Muscle layer of duodenum (tissue), 2 donors: Measurements from ENCODE around the gene CCDC112.
"Not testable (repeated sequence)": the region's sequence is repeated elsewhere in the genome, so short reads cannot be mapped to it uniquely, and the experiment has no call there.

Experiments used
- H3K27ac ChIP-seq: one replicate; pipeline ENCODE4 v1.7.0; 2013; ENCODE audit warnings: mild to moderate bottlenecking, low read length
- H3K27me3 ChIP-seq: one replicate; pipeline ENCODE4 v1.7.0; 2013; ENCODE audit warnings: low read depth, mild to moderate bottlenecking, control low read depth, low read length
- H3K36me3 ChIP-seq, 2 donors: one replicate each; pipeline ENCODE4 v1.7.0; 2013; ENCODE audit warnings: low read length in 2 of 2, control low read depth in 1 of 2, mild to moderate bottlenecking in 1 of 2; ENCODE audit not compliant: insufficient read depth in 2 of 2, control insufficient read depth in 1 of 2
- H3K4me1 ChIP-seq, 2 donors: one replicate each; pipeline ENCODE4 v1.7.0; 2013; ENCODE audit warnings: low read length in 2 of 2, mild to moderate bottlenecking in 2 of 2, control low read depth in 1 of 2, moderate library complexity in 1 of 2; ENCODE audit not compliant: insufficient read depth in 2 of 2, control insufficient read depth in 1 of 2
- H3K4me3 ChIP-seq, 2 donors: one replicate each; pipeline ENCODE4 v1.7.0; 2013; ENCODE audit warnings: low read length in 2 of 2, low read depth in 1 of 2, mild to moderate bottlenecking in 1 of 2
- H3K9me3 ChIP-seq, 2 donors: one replicate each; pipeline ENCODE4 v1.7.0; 2013; ENCODE audit warnings: low read length in 2 of 2, control low read depth in 1 of 2, mild to moderate bottlenecking in 1 of 2; ENCODE audit not compliant: control insufficient read depth in 1 of 2
- donor health status: healthy.

The CCDC112 gene

GRCh38 chr5:115260248-115260647, 36.2 kb downstream of the CCDC112 start:
- Histone ChIP-seq H3K27ac (no peak overlapping the region), H3K9me3 (no peaks in the 10 kb centered on the region), H3K36me3 (no peaks in the 10 kb centered on the region), H3K4me1 (peaks cover 8 to 15% of the 10 kb centered on the region in 2 donors), H3K27me3 (no peaks in the 10 kb centered on the region), H3K4me3 (no peak overlapping the region)

- no peaks in the 10 kb centered on the region for H3K27me3 ChIP-seq
- H3K27ac ChIP-seq, result no peak overlapping the region
- peaks cover 8 to 15% of the 10 kb centered on the region in 2 donors for H3K4me1 ChIP-seq
- H3K4me3 ChIP-seq, result no peak overlapping the region
- no peaks in the 10 kb centered on the region for H3K9me3 ChIP-seq
- H3K36me3 ChIP-seq, result no peaks in the 10 kb centered on the region
These were observed 38.5 kb downstream of the CCDC112 start for GRCh38 chr5:115257981-115258380.

- H3K4me1 ChIP-seq, H3K27ac ChIP-seq, H3K4me3 ChIP-seq, H3K27me3 ChIP-seq, H3K36me3 ChIP-seq, H3K9me3 ChIP-seq: not testable (repeated sequence)
These were observed 47.1 kb downstream of the CCDC112 start for GRCh38 chr5:115249379-115249778.

DNA sequence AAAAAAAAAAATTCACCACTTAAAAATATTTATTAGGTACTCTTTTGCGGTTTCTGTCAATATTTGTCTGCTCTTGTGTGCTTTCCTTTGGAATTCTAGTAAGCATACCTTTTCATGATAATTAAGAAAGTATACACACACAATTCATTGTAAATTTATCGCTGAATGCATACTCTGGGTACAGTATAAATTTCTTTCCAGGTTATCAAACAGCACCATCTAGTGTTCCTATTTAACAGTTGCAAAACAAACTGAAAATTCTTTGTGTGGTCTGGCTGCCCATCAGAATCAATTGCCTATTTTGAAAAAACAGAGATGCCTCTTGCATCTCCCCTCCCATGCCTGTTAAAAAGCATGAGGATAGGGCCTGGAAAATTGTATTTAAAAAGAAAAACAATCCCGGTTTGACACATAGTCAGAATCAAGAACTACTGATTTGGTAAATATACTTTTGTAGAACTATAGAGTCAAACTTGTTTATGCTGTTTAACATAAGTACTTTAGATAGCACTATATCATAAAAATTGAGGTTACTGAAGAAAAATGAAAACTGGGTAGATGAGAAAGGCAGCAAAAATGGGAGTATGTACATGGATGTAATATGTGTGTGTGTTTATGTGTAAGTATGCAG, 50.0 kb downstream of the CCDC112 start:
- Histone ChIP-seq H3K27me3 (no peaks in the 10 kb centered on the region), H3K27ac (no peak overlapping the region), H3K4me3 (no peak overlapping the region), H3K36me3 (no peaks in the 10 kb centered on the region), H3K4me1 (peaks cover 0 to 8% of the 10 kb centered on the region in 2 donors), H3K9me3 (no peaks in the 10 kb centered on the region)

DNA sequence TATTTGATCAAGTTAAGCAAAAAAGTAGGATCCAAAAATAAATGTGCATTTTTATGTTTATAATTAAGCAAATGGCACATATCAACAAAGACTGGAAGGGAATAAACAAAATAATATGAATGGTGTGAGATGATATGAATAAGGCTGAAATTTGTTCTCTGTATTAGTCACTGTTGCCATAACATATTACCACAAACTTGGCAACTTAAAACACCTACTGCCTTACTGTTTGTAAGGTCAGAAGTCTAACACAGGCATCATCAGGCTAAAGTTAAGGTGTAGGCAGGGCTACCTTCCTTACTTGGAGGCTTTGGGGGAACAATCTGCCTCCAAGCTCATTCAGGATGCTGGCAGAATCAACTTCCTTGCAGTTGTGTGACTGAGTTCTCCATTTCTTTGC, 53.0 kb downstream of the CCDC112 start:
- Histone ChIP-seq H3K27ac (no peak overlapping the region), H3K36me3 (peaks cover 20 to 24% of the 10 kb centered on the region in 2 donors), H3K27me3 (no peaks in the 10 kb centered on the region), H3K4me3 (no peak overlapping the region), H3K4me1 (peaks cover 0 to 8% of the 10 kb centered on the region in 2 donors), H3K9me3 (no peaks in the 10 kb centered on the region)

DNA sequence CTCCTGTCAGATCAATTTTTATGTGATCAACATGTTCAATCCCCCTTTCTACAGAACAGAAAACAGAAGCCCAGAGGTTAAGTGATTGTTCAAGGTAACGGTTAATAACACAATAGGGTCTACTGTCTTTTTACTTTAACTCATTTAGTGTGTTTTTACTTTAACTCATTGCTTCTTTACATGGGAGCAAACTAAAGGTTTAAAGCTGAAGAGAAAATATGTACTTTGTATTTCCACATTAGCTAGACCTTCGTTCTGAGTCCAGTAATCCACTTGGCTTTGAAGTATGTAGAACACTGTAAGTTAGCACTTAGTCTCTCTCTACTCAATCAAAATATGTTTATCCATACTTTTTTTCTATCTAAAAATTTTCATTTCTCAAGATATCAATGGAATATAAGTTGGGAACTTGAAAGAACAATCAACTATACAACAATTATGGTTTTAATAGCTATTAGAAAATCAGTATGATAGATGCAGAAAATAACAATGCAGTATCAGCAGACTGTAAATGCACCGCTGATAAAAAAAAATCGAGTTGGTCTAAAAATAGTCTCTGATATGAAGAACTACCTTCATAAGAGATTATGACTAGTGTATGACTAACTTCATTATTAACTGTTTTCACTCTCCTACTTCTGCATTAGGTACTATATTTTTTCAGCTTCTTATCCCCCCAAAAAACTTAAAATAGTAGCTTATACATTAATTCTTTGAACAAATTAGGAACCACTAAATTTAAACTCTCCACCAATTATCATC, 54.4 kb downstream of the CCDC112 start:
- no peaks in the 10 kb centered on the region for H3K9me3 ChIP-seq
- H3K4me1 ChIP-seq, result peaks cover 0 to 8% of the 10 kb centered on the region in 2 donors
- no peak overlapping the region for H3K27ac ChIP-seq
- no peak overlapping the region for H3K4me3 ChIP-seq
- H3K36me3 ChIP-seq, result peaks cover 26 to 29% of the 10 kb centered on the region in 2 donors
- H3K27me3 ChIP-seq, result no peaks in the 10 kb centered on the region

DNA sequence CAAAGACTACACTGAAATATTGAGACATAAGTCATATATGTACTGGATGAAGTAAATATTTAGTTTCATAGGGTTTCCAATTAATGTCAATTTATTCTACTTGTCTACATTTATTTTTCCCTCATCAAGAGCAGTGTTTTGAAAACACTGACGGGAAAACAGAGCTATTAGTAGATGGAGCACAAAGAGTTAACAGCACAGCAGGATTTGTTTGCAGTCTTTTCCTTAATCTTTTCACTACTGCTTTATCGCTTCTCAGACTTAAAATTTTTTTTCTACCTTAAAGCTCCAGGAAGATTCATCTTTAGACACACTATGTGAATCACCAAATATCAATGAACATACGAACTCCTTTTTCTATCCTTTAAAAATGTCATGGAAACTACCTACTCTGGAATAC, 59.4 kb downstream of the CCDC112 start:
- H3K27me3 ChIP-seq, result no peaks in the 10 kb centered on the region
- H3K4me1 ChIP-seq, result peaks cover 0 to under 1% of the 10 kb centered on the region in 2 donors
- H3K9me3 ChIP-seq, result no peaks in the 10 kb centered on the region
- no peak overlapping the region for H3K4me3 ChIP-seq
- no peak overlapping the region for H3K27ac ChIP-seq
- H3K36me3 ChIP-seq, result peaks cover 26 to 44% of the 10 kb centered on the region in 2 donors

GRCh38 chr5:115236599-115236998, 59.9 kb downstream of the CCDC112 start:
- peaks cover 0 to 5% of the 10 kb centered on the region in 2 donors for H3K4me1 ChIP-seq
- H3K36me3 ChIP-seq, result peaks cover 30 to 47% of the 10 kb centered on the region in 2 donors
- H3K4me3 ChIP-seq, result no peak overlapping the region
- no peaks in the 10 kb centered on the region for H3K27me3 ChIP-seq
- no peak overlapping the region for H3K27ac ChIP-seq
- H3K9me3 ChIP-seq, result no peaks in the 10 kb centered on the region

- H3K27me3 ChIP-seq, result no peaks in the 10 kb centered on the region
- peaks cover 26 to 60% of the 10 kb centered on the region in 2 donors for H3K36me3 ChIP-seq
- H3K4me1 ChIP-seq, result peaks cover 0 to 7% of the 10 kb centered on the region in 2 donors
- H3K27ac ChIP-seq, result no peak overlapping the region
- H3K4me3 ChIP-seq, result no peak overlapping the region
- H3K9me3 ChIP-seq, result no peaks in the 10 kb centered on the region
These were observed 64.9 kb downstream of the CCDC112 start for GRCh38 chr5:115231598-115231997.

DNA sequence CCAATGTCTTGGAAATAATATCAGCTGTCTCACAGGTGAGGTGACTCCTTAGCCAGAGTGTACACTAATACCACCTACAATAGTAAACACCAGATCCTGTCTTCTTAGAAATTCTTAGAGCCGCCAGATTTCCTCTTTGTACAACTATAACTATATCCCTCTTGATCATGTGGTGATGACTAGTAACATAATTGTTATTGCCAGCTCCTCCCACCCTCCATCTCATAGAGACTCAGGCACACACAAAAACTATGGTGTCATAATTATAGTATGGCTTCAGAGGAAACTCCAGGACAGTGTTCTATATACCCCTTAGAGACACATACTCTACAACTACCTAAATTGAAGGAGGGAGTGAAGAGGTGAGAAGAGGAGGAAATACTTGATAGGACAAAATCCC, 66.8 kb downstream of the CCDC112 start:
- H3K4me3 ChIP-seq, result no peak overlapping the region
- no peaks in the 10 kb centered on the region for H3K27me3 ChIP-seq
- H3K9me3 ChIP-seq, result no peaks in the 10 kb centered on the region
- H3K36me3 ChIP-seq, result peaks cover 26 to 46% of the 10 kb centered on the region in 2 donors
- H3K27ac ChIP-seq, result no peak overlapping the region
- H3K4me1 ChIP-seq, result peaks cover 0 to 7% of the 10 kb centered on the region in 2 donors

DNA sequence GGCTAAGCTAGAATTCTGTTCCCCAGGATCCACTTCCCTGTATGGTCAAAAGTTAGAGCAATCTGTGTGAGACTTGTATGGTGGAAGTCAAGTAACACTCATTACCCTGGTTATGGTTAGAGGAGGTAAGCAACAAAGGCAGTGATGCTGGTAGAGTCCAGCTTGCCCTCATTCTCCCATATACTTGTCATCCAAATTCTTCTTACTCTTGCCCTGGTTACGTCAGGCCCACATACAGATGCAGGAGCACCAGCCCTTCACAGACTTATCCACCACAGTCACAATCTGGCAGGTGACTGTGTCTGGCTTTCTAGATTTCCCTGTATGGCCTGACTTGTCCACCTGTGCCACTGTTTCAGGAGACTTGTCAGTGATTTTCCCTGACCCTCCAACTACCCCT, 69.2 kb downstream of the CCDC112 start:
- H3K27ac ChIP-seq, result no peak overlapping the region
- H3K36me3 ChIP-seq, result peaks cover 32 to 56% of the 10 kb centered on the region in 2 donors
- H3K9me3 ChIP-seq, result no peaks in the 10 kb centered on the region
- H3K4me3 ChIP-seq, result no peak overlapping the region
- H3K4me1 ChIP-seq, result peaks cover 0 to 7% of the 10 kb centered on the region in 2 donors
- H3K27me3 ChIP-seq, result no peaks in the 10 kb centered on the region
